MCF 10A (cell line): ENCODE data around the gene RGS10. TPM values are rescaled to one million over a fixed set of nuclear protein-coding genes. Genes with fewer than 3 reads are reported as not detected.

Experiments used
- BruUV-seq: library from RNA; stranded (reverse); fragments of 400-500 nt; replicated peaks from 2 replicates; lab custom pipeline; 2021; lab: Mats Ljungman, UMichigan
- CTCF ChIA-PET: fragments of 300-600 bp; sonication (Branson Sonifier 250); formaldehyde crosslinking; extraction: SDS; loops from one replicate; lab custom pipeline; 2021; ENCODE audit warnings: antibody characterized with exemption, inconsistent platforms; lab: Yijun Ruan, JAX
- POLR2A ChIA-PET: fragments of 300-600, 350-650 bp; sonication (Branson Sonifier 250); formaldehyde crosslinking; extraction: SDS; loops from one replicate; lab custom pipeline; 2020; ENCODE audit warnings: antibody characterized with exemption, inconsistent platforms; lab: Yijun Ruan, JAX
- DNase-seq: peaks from one replicate; pipeline ENCODE4 v3.0.0-alpha.2; 2018; ENCODE audit not compliant: unreplicated experiment
- H3K27ac Mint-ChIP-seq: one replicate; pipeline ENCODE4 v1.8.0; 2022; ENCODE audit warnings: mild to moderate bottlenecking, low read depth, mixed read lengths; ENCODE audit not compliant: unreplicated experiment
- H3K27me3 Mint-ChIP-seq: one replicate; pipeline ENCODE4 v1.8.0; 2022; ENCODE audit warnings: mixed read lengths; ENCODE audit not compliant: insufficient read depth, unreplicated experiment
- H3K36me3 Mint-ChIP-seq: one replicate; pipeline ENCODE4 v1.8.0; 2022; ENCODE audit warnings: mild to moderate bottlenecking, moderate library complexity, mixed read lengths; ENCODE audit not compliant: insufficient read depth, unreplicated experiment
- H3K4me1 Mint-ChIP-seq: one replicate; pipeline ENCODE4 v1.8.0; 2022; ENCODE audit warnings: mixed read lengths; ENCODE audit not compliant: insufficient read depth, unreplicated experiment
- H3K4me3 Mint-ChIP-seq: one replicate; pipeline ENCODE4 v1.8.0; 2022; ENCODE audit warnings: mild to moderate bottlenecking, moderate library complexity, mixed read lengths; ENCODE audit not compliant: unreplicated experiment
- H3K9me3 Mint-ChIP-seq: one replicate; pipeline ENCODE4 v1.8.0; 2022; ENCODE audit warnings: mixed read lengths; ENCODE audit not compliant: unreplicated experiment
- CTCF ChIP-seq: fragments of 200-600 bp; IDR thresholded peaks from one replicate; pipeline ENCODE4 v1.8.0; 2022; ENCODE audit warnings: antibody characterized with exemption, mild to moderate bottlenecking; ENCODE audit not compliant: unreplicated experiment
- intact Hi-C: fragments of 100-400 bp; cut with micrococcal nuclease; formaldehyde crosslinking; loops from 2 replicates; pipeline ENCODE4 v1.14.1; 2022
- total RNA-seq: library from RNA; stranded (reverse); gene quantifications from 2 replicates; pipeline ENCODE4 v1.2.3, GENCODE V29; 2022

RGS10 gene
- total RNA-seq, 1 experiment from 2014 or later: 26.0 TPM

GRCh38 chr10:119526621-119527592, 15.6 kb downstream of the RGS10 start:
- no peaks in the 10 kb centered on the region for H3K9me3 Mint-ChIP-seq
- no peak for DNase-seq
- TF ChIP-seq CTCF: no peak
- H3K4me1 Mint-ChIP-seq: peaks cover 9% of the 10 kb centered on the region
- intact Hi-C loops: no loop called here
- H3K27ac Mint-ChIP-seq: no peak overlapping the region
- BruUV-seq: no TSS peak
- H3K27me3 Mint-ChIP-seq: no peaks in the 10 kb centered on the region
- H3K36me3 Mint-ChIP-seq: peaks cover 14% of the 10 kb centered on the region
- POLR2A ChIA-PET: no interaction called here
- CTCF ChIA-PET: interaction anchor here (0.6 to 0.8 kb wide), 3 partner anchors 36 to 211 kb away, joined by 3 to 4 read pairs (median 3); no protein-coding TSS in a partner anchor
- H3K4me3 Mint-ChIP-seq: no peak overlapping the region

- Mint-ChIP-seq H3K27me3 (no peaks in the 10 kb centered on the region), H3K36me3 (peaks cover 14% of the 10 kb centered on the region), H3K4me3 (no peak overlapping the region), H3K27ac (no peak overlapping the region), H3K9me3 (no peaks in the 10 kb centered on the region), H3K4me1 (peaks cover 16% of the 10 kb centered on the region)
- BruUV-seq: no TSS peak
- DNase-seq: no peak
- intact Hi-C loops: no loop called here
- ChIA-PET CTCF (interaction anchor here (0.6 to 0.9 kb wide), 3 partner anchors 9 to 211 kb away, joined by 3 read pairs; no protein-coding TSS in a partner anchor), POLR2A (no interaction called here)
- TF ChIP-seq CTCF: no peak
These were observed 16.4 kb downstream of the RGS10 start for GRCh38 chr10:119526149-119526548.

- DNase-seq: no peak
- Mint-ChIP-seq H3K9me3 (no peaks in the 10 kb centered on the region), H3K4me1 (peaks cover 17% of the 10 kb centered on the region), H3K27ac (no peak overlapping the region), H3K27me3 (no peaks in the 10 kb centered on the region), H3K36me3 (peaks cover 14% of the 10 kb centered on the region), H3K4me3 (no peak overlapping the region)
- ChIA-PET CTCF (interaction anchor here (0.5 to 0.9 kb wide), 2 partner anchors 8 to 132 kb away, joined by 3 read pairs; no protein-coding TSS in a partner anchor), POLR2A (interaction anchor here (0.5 kb wide), 1 partner anchor 13 kb away, joined by 3 read pairs; no protein-coding TSS in a partner anchor)
- TF ChIP-seq CTCF: no peak
- BruUV-seq: no TSS peak
- intact Hi-C loops: no loop called here
These were observed 17.4 kb downstream of the RGS10 start for GRCh38 chr10:119525116-119525515.

GRCh38 chr10:119524720-119525070, 17.8 kb downstream of the RGS10 start:
- no peak overlapping the region for H3K4me3 Mint-ChIP-seq
- H3K4me1 Mint-ChIP-seq: peaks cover 17% of the 10 kb centered on the region
- no peaks in the 10 kb centered on the region for H3K9me3 Mint-ChIP-seq
- H3K27ac Mint-ChIP-seq: no peak overlapping the region
- peaks cover 14% of the 10 kb centered on the region for H3K36me3 Mint-ChIP-seq
- DNase-seq: no peak
- POLR2A ChIA-PET: interaction anchor here (0.5 to 0.7 kb wide), 2 partner anchors 13 to 19 kb away, joined by 3 read pairs; no protein-coding TSS in a partner anchor
- BruUV-seq: no TSS peak
- no peaks in the 10 kb centered on the region for H3K27me3 Mint-ChIP-seq
- TF ChIP-seq CTCF: no peak
- intact Hi-C loops: no loop called here
- CTCF ChIA-PET: no interaction called here
